ENCODE data around the gene SERPINB10. TPM values are rescaled to one million over a fixed set of nuclear protein-coding genes. Genes with fewer than 3 reads are reported as not detected.
A peak's percentile ranks its signal among the peaks of the same experiment; 100 is the strongest.

SERPINB10 gene
- polyA plus RNA-seq, 3 donors: 1.3 to 2.0 (median 1.3) TPM

DNA sequence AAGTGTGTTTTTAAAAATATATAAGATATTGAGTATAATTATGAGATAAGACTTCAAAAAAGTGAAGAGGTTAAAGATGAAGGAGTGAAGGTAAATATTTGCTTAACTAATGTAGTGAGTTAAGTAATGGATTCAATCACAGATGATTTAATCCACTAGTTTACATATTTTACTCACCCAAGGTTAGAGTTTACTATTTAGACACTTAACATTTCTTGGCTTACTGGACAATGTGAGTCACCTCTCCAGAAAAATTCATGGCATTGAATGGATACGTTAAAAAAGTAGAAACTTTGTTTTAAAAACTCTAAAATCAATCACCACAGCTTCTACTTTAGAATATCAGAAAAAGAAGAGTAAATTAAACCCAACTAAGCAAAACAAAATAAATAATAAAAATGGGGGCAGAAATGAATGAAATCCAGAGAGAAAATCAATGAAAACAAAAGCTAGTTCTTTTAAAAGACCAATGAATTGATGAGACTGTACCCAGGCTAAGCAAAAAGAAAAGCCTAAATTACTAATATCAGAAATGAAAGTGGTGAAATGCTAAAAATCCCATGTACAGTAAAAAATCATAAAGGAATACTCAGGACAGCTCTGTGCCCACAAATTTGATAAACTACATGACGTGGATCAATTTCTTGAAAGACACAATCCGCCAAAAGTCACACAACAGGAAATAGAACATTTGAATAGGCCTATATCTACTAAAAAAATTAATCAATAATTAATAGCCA, 39.5 kb downstream of the SERPINB10 start:
- intact Hi-C loops (cut with micrococcal nuclease): no loop called here
- Histone ChIP-seq H3K4me3 (replicated peaks in 1 of 3; ENCODE audit: low read depth in 2 of 3, low read length in 3 of 3) (no peak overlapping the region), H4K20me1 (ENCODE audit: insufficient read depth, low read length) (no peaks in the 10 kb centered on the region), H3K4me1 (ENCODE audit: control insufficient read depth in 1 of 2, insufficient read depth in 2 of 2, low read length in 2 of 2) (peaks cover 5 to 9% of the 10 kb centered on the region in 2 donors), H3K36me3 (replicated peaks in 1 of 2; ENCODE audit: control insufficient read depth in 1 of 2, insufficient read depth in 2 of 2, low read length in 2 of 2) (no peaks in the 10 kb centered on the region), H2AFZ (ENCODE audit: insufficient read depth, low read depth, low read length, poor library complexity, severe bottlenecking) (no peak overlapping the region), H3K9me3 (replicated peaks in 1 of 2; ENCODE audit: control insufficient read depth in 1 of 2, insufficient read depth in 1 of 2, low read length in 2 of 2) (no peaks in the 10 kb centered on the region), H3K27me3 (ENCODE audit: control insufficient read depth in 2 of 2, insufficient read depth in 2 of 2, low read length in 2 of 2) (no peaks in the 10 kb centered on the region), H3K4me2 (replicated peaks; ENCODE audit: extremely low read depth, low read length, poor library complexity, severe bottlenecking) (no peak overlapping the region), H3K9ac (ENCODE audit: insufficient read depth, low read length, poor library complexity, severe bottlenecking) (no peak overlapping the region), H3K27ac (ENCODE audit: low read depth in 1 of 2, low read length in 2 of 2) (no peak overlapping the region), H3K79me2 (ENCODE audit: insufficient read depth, low read length) (no peaks in the 10 kb centered on the region)
- Mint-ChIP-seq H3K4me3 (no peak overlapping the region), H3K4me1 (peaks cover 15% of the 10 kb centered on the region), H3K36me3 (no peaks in the 10 kb centered on the region), H3K9me3 (peaks cover 0 to 4% (median 2%) of the 10 kb centered on the region in 7 donors), H3K27me3 (ENCODE audit: low read depth in 3 of 3) (peaks cover 2 to 5% (median 4%) of the 10 kb centered on the region in 3 donors), H3K27ac (peak overlapping the region in 1 of 7 donors; percentile 4)
- no CpG with 5 or more reads among the region's 3 CpGs for WGBS (ENCODE audit: insufficient coverage)
- TF ChIP-seq, protein P1, sequence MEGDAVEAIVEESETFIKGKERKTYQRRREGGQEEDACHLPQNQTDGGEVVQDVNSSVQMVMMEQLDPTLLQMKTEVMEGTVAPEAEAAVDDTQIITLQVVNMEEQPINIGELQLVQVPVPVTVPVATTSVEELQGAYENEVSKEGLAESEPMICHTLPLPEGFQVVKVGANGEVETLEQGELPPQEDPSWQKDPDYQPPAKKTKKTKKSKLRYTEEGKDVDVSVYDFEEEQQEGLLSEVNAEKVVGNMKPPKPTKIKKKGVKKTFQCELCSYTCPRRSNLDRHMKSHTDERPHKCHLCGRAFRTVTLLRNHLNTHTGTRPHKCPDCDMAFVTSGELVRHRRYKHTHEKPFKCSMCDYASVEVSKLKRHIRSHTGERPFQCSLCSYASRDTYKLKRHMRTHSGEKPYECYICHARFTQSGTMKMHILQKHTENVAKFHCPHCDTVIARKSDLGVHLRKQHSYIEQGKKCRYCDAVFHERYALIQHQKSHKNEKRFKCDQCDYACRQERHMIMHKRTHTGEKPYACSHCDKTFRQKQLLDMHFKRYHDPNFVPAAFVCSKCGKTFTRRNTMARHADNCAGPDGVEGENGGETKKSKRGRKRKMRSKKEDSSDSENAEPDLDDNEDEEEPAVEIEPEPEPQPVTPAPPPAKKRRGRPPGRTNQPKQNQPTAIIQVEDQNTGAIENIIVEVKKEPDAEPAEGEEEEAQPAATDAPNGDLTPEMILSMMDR (IDR thresholded peaks at IDR 0.05): no peak
- no peak for DNase-seq

DNA sequence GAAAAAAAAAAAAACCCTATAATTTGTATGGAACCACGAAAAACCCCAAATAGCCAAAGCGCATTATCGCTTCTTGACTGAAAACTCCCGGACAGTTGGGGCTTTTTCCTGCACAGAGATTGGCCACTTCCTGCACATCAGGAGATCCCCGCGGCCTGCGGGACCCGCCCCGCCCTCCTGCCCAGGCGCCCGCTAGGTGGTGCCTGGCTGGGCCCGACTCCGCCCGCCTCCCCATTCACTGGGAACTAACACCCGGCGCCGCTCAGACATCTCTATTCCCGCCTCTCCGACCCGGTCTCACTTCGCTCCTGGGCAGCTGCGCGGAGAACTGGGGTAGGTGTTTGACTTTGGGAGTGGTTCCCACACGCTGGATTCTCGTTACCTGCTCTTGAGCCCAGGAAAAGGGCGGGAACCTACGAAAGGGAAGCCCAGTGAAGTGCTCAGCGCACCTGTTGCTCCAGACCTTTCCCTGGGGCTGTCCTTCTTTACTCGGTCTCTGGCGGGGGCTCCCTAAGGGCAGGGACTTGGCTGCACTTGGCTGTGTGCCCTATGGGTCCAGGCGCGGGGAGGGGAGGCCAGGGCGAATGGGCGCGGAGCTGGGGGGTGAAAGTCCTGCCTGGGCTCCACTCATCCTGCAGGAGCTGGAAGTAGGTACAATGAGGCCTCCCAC, 41.4 kb downstream of the SERPINB10 start, which contains the start of gene HMSD:
TSS of gene HMSD (plus strand) at position 234 of the 670 bp plus-strand sequence. CDS start 4,155 bp downstream, outside the sequence.
- H3K36me3 ChIP-seq (replicated peaks in 1 of 2; ENCODE audit: control insufficient read depth in 1 of 2, insufficient read depth in 2 of 2, low read length in 2 of 2): no peaks in the 10 kb centered on the region
- H3K27me3 Mint-ChIP-seq (ENCODE audit: low read depth in 3 of 3): peaks cover 0 to 4% (median 2%) of the 10 kb centered on the region in 3 donors
- 22% methylated on average over 35 of the region's 35 CpGs for WGBS (ENCODE audit: insufficient coverage)
- H3K4me3 ChIP-seq (replicated peaks in 1 of 3; ENCODE audit: low read depth in 2 of 3, low read length in 3 of 3): peak within 1 kb of the TSS in 1 of 3 experiments; percentile 51
- H2AFZ ChIP-seq (ENCODE audit: insufficient read depth, low read depth, low read length, poor library complexity, severe bottlenecking): peak within 1 kb of the TSS; percentile 74
- H3K9ac ChIP-seq (ENCODE audit: insufficient read depth, low read length, poor library complexity, severe bottlenecking): no peak within 1 kb of the TSS
- TF ChIP-seq, protein P1 (IDR thresholded peaks at IDR 0.05): peak; percentile 57
- H4K20me1 ChIP-seq (ENCODE audit: insufficient read depth, low read length): no peaks in the 10 kb centered on the region
- no peak within 1 kb of the TSS for H3K27ac Mint-ChIP-seq
- peaks cover 18% of the 10 kb centered on the region for H3K4me1 Mint-ChIP-seq
- H3K36me3 Mint-ChIP-seq: no peaks in the 10 kb centered on the region
- H3K79me2 ChIP-seq (ENCODE audit: insufficient read depth, low read length): no peaks in the 10 kb centered on the region
- peaks cover 9 to 10% of the 10 kb centered on the region in 2 donors for H3K4me1 ChIP-seq (ENCODE audit: control insufficient read depth in 1 of 2, insufficient read depth in 2 of 2, low read length in 2 of 2)
- intact Hi-C loops (cut with micrococcal nuclease): no loop called here
- H3K4me2 ChIP-seq (replicated peaks; ENCODE audit: extremely low read depth, low read length, poor library complexity, severe bottlenecking): peak within 1 kb of the TSS; percentile 59
- peak within 1 kb of the TSS; percentile 66 to 83 for H3K4me3 Mint-ChIP-seq
- no peak within 1 kb of the TSS for H3K27ac ChIP-seq (ENCODE audit: low read depth in 1 of 2, low read length in 2 of 2)
- peaks cover 0 to 4% (median 2%) of the 10 kb centered on the region in 7 donors for H3K9me3 Mint-ChIP-seq
- peak in 2 of 3 donors; percentile 60 to 86 for DNase-seq
- H3K9me3 ChIP-seq (replicated peaks in 1 of 2; ENCODE audit: control insufficient read depth in 1 of 2, insufficient read depth in 1 of 2, low read length in 2 of 2): no peaks in the 10 kb centered on the region
- H3K27me3 ChIP-seq (ENCODE audit: control insufficient read depth in 2 of 2, insufficient read depth in 2 of 2, low read length in 2 of 2): no peaks in the 10 kb centered on the region
